ENCODE results near the gene XYLB. TPM values are rescaled to one million over a fixed set of nuclear protein-coding genes. Genes with fewer than 3 reads are reported as not detected.

XYLB gene
- total RNA-seq, 4 donors from 2014 or later, result 3.1 to 6.6 (median 4.1) TPM

DNA sequence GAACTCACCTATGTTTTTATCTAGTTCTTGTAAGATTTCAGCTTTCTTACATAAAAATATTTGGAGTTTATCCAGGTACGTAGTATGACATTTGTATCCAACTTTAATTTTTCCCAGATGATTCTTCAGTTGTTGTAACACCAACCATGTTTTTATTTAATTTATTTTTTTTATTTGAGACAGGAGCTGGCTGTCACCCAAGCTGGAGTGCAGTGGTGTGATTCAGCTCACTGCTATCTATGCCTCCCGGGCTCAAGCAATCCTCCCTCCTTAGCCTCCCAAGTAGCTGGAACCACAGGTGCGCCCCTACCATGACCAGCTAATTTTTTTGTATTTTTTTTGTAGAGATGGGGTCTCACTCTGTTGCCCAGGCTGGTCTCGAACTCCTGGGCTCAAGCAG is 6.6 kb downstream of the XYLB start:
- H3K9me3 ChIP-seq, result no peaks in the 10 kb centered on the region
- H3K27me3 ChIP-seq, result no peaks in the 10 kb centered on the region
- WGBS, 2 donors, result 81 to 85% methylated on average over 4 of the region's 4 CpGs
- H3K4me1 ChIP-seq, result peaks cover 0 to 3% (median 0%) of the 10 kb centered on the region in 4 donors
- TF ChIP-seq, protein P1, sequence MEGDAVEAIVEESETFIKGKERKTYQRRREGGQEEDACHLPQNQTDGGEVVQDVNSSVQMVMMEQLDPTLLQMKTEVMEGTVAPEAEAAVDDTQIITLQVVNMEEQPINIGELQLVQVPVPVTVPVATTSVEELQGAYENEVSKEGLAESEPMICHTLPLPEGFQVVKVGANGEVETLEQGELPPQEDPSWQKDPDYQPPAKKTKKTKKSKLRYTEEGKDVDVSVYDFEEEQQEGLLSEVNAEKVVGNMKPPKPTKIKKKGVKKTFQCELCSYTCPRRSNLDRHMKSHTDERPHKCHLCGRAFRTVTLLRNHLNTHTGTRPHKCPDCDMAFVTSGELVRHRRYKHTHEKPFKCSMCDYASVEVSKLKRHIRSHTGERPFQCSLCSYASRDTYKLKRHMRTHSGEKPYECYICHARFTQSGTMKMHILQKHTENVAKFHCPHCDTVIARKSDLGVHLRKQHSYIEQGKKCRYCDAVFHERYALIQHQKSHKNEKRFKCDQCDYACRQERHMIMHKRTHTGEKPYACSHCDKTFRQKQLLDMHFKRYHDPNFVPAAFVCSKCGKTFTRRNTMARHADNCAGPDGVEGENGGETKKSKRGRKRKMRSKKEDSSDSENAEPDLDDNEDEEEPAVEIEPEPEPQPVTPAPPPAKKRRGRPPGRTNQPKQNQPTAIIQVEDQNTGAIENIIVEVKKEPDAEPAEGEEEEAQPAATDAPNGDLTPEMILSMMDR (IDR thresholded peaks at IDR 0.05), result no peak
- TF ChIP-seq POLR2A (IDR thresholded peaks at IDR 0.05) (no peak), EP300 (IDR thresholded peaks at IDR 0.05) (no peak)
- H3K27ac ChIP-seq, result no peak overlapping the region
- DNase-seq (ENCODE audit: low spot score in 2 of 2), result no peak
- H3K36me3 ChIP-seq, result peaks cover 0 to 34% (median 0%) of the 10 kb centered on the region in 3 donors
- no peak overlapping the region for H3K4me3 ChIP-seq

DNA sequence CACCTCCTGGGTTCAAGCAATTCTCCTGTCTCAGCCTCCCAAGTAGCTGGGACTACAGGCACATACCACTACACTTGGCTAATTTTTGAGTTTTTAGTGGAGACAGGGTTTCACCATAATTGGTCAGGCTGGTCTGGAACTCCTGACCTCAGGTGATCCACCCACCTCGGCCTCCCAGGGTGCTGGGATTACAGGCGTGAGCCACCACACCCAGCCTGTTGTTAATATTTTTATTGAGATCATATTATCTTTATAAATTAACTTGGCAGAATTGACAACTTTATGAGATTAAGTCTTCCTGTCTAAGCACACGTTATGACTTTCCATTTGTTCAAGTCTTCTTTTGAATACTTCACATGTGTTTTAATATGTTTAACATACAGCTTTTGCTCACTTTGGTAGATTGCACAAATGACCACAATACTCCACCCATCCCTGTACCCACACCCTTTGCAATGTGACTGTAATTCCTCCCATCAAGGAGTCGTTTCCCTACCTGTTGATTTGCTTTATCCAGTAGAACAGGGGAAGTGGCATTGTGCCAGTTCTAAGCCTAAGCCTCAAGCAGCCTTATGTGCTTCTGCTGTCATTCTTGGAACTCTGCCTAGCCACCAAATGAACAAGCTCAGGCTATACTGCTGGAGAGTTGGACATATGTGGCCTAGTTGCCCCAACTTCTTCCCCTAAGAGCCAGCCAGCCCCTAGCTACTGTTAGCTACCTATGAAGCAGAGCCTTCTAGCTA is 8.2 kb downstream of the XYLB start:
- DNase-seq (ENCODE audit: low spot score in 2 of 2), result no peak
- TF ChIP-seq POLR2A (IDR thresholded peaks at IDR 0.05) (no peak), EP300 (IDR thresholded peaks at IDR 0.05) (no peak)
- TF ChIP-seq, protein P1 (IDR thresholded peaks at IDR 0.05), result no peak
- Histone ChIP-seq H3K4me1 (no peaks in the 10 kb centered on the region), H3K27me3 (no peaks in the 10 kb centered on the region), H3K9me3 (no peaks in the 10 kb centered on the region), H3K27ac (no peak overlapping the region), H3K36me3 (peaks cover 0 to 34% (median 0%) of the 10 kb centered on the region in 3 donors), H3K4me3 (no peak overlapping the region)
- WGBS, 2 donors, result 73 to 78% methylated on average over 4 of the region's 4 CpGs

DNA sequence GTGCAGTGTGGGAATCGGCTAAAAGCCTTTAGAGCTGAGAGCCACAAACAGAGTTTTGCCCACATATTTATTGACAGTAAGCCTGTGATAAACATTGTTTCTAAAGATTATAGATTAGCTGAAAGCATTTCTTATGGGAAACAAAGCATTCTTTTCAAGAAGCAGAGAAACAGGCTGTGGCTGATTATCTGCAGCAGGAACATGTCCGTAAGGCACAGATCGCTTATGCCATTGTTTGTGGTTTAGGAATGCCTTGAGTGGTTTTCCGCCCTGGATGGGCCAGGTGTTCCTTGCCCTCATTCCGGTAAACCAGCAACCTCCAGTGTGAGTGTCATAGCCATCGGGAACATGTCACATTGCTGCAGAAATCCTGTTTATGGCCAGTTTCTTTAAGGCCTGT is 12.5 kb downstream of the XYLB start:
- Histone ChIP-seq H3K9me3 (no peaks in the 10 kb centered on the region), H3K27me3 (no peaks in the 10 kb centered on the region), H3K4me1 (no peaks in the 10 kb centered on the region), H3K27ac (no peak overlapping the region), H3K36me3 (peaks cover 0 to 55% (median 0%) of the 10 kb centered on the region in 3 donors), H3K4me3 (no peak overlapping the region)
- DNase-seq (ENCODE audit: low spot score in 2 of 2), result no peak
- TF ChIP-seq EP300 (IDR thresholded peaks at IDR 0.05) (no peak), POLR2A (IDR thresholded peaks at IDR 0.05) (no peak)
- TF ChIP-seq, protein P1 (IDR thresholded peaks at IDR 0.05), result no peak
- 92 to 93% methylated on average over 6 of the region's 6 CpGs for WGBS, 2 donors

DNA sequence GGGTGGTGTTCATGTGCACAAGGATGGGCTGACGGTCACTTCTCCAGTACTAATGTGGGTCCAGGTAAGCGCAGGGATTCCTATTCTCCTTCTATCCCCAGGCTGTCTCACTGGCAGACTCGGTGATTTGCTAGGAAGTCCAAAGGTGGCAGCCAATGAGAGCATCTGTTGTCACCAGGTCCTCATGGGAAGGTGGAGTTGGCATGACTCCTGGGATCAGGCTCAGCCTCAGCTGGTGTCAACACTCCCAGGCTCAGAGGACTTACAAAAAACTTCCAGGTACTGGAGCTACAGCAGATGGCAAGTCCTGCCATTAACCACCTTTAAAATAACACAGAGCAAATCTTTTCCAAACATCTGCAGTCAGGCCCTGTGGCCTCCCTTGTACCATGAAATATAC is 13.8 kb downstream of the XYLB start:
- WGBS, 2 donors, result 97 to 100% methylated on average over 1 to 3 of the region's 3 CpGs
- Histone ChIP-seq H3K27me3 (no peaks in the 10 kb centered on the region), H3K27ac (no peak overlapping the region), H3K36me3 (peaks cover 0 to 66% (median 0%) of the 10 kb centered on the region in 3 donors), H3K9me3 (no peaks in the 10 kb centered on the region), H3K4me1 (no peaks in the 10 kb centered on the region), H3K4me3 (no peak overlapping the region)
- TF ChIP-seq EP300 (IDR thresholded peaks at IDR 0.05) (no peak), POLR2A (IDR thresholded peaks at IDR 0.05) (no peak)
- TF ChIP-seq, protein P1 (IDR thresholded peaks at IDR 0.05), result no peak
- DNase-seq (ENCODE audit: low spot score in 2 of 2), result no peak

DNA sequence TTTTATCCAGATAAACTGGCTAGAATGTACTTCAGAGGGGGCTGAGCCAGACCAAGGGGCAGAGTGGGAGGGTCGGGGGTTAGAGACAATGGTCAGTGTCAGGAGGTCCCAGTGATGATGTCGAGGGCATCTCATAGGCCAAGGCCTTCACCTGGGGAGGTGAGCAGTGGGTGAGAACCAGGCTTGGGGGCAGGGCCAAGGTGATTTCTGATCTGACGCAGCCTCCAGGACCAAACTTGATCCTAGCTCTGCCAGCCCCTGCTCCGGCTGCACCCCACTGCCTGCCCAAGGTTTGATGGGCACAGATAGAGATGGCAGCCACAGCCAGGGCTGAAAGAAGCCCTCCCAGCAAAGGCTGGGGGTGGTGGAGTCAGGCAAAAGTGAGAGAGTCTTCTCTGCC is 14.9 kb downstream of the XYLB start:
- WGBS, 2 donors, result 55 to 64% methylated on average over 3 to 4 of the region's 4 CpGs
- no peak for DNase-seq (ENCODE audit: low spot score in 2 of 2)
- H3K27me3 ChIP-seq, result no peaks in the 10 kb centered on the region

More for the DNA sequence above, 14.9 kb downstream of the XYLB start:
- H3K4me1 ChIP-seq, result no peaks in the 10 kb centered on the region
- no peak overlapping the region for H3K27ac ChIP-seq
- no peak overlapping the region for H3K4me3 ChIP-seq
- no peaks in the 10 kb centered on the region for H3K9me3 ChIP-seq
- TF ChIP-seq POLR2A (IDR thresholded peaks at IDR 0.05) (no peak), EP300 (IDR thresholded peaks at IDR 0.05) (no peak)
- peaks cover 0 to 74% (median 0%) of the 10 kb centered on the region in 3 donors for H3K36me3 ChIP-seq
